Adrenal gland (tissue), 5 donors: ENCODE measurements around the gene C1QTNF1.

Experiments
- POLR2A ChIP-seq, 2 donors: fragments of 450-650 bp; IDR thresholded peaks; one replicate each; pipeline ENCODE4 v1.6.1; 2017; ENCODE audit warnings: antibody characterized with exemption in 2 of 2, mild to moderate bottlenecking in 2 of 2, moderate library complexity in 1 of 2
- TF ChIP-seq, protein P1 (sequence below), 6 experiments: fragments of 450-650 bp in 4 of 6; fragments of 200-600 bp in 2 of 6; sonication (generic) in 1 of 6; IDR thresholded peaks; 1 replicate in 5 of 6; 2 replicates in 1 of 6; pipeline versions ENCODE4 v1.5.1 to v1.8.0; 2016 to 2021; ENCODE audit warnings: antibody characterized with exemption in 6 of 6, mild to moderate bottlenecking in 2 of 6, moderate library complexity in 1 of 6
- donor health status: DM: no; HTN: no; CAD: no.

DNA sequence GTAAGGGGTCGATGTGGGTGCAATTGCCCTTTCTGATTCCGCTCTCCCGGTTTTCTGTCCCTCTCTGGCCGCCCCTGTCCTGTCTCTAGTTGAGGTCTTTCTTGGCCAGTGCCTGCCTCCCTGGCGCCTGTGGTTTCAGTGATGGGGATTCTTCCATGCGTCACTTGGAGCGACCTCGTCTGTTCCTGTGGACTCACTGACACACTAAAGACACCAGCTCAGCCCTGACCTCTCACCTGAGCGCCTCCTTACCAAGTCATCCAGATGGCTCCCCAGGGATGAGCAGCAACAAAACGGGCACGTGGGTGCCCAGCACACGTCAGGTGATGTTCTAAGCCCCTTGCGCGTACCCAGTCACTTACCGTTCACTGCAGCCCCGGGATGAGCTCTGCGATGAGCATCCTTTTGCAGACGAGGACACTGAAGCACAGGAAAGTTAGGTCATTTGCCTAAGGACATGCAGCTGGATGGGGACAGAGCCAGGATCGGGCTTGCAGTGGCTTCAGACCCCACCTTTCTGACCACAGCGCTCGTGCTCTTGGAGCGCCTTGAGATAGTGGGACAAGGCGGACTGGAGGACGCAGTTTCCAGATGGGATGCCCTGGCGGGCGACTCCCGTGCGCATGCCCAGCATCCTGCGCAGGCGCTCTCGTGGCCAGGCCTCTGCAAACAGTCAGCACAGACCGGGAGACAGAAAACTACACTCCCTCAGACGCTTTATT is 32.8 kb upstream of the C1QTNF1 start:
- TF ChIP-seq, protein P1, sequence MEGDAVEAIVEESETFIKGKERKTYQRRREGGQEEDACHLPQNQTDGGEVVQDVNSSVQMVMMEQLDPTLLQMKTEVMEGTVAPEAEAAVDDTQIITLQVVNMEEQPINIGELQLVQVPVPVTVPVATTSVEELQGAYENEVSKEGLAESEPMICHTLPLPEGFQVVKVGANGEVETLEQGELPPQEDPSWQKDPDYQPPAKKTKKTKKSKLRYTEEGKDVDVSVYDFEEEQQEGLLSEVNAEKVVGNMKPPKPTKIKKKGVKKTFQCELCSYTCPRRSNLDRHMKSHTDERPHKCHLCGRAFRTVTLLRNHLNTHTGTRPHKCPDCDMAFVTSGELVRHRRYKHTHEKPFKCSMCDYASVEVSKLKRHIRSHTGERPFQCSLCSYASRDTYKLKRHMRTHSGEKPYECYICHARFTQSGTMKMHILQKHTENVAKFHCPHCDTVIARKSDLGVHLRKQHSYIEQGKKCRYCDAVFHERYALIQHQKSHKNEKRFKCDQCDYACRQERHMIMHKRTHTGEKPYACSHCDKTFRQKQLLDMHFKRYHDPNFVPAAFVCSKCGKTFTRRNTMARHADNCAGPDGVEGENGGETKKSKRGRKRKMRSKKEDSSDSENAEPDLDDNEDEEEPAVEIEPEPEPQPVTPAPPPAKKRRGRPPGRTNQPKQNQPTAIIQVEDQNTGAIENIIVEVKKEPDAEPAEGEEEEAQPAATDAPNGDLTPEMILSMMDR (IDR thresholded peaks at IDR 0.05), result no peak
- no peak for TF ChIP-seq POLR2A (IDR thresholded peaks at IDR 0.05)
